Measurements from ENCODE around the gene EXOC6. TPM values are rescaled to one million over a fixed set of nuclear protein-coding genes. Genes with fewer than 3 reads are reported as not detected.

Gene EXOC6
- polyA plus RNA-seq, 6 donors from 2014 or later, result 11.8 to 16.2 (median 14.4) TPM

DNA sequence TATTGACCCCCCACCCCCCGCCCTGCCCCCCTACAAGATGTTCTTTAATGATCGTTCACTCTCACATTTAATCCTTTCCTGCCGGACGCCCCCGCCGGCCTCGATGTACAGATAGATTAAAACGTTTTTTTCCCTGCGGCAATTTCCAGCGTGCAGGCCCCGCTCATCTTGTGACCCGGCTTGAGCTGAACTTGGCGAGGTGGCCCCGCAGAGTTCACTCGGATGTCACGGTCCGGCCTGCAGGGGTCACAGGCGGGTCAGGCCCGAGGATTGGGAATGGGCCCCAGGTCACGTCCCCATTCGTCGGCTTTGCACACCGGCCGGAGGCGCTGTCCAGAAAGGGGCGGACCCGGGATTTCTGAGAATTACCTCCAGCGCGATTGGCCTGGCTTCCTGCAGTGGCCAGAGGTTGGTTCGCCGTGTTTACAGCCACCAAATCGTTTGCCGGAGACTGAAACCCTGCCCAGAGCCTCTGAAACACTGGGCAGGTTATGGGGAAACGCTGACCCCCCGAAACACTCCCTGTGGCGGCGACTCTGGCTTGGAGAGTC, 223.4 kb downstream of the EXOC6 start:
- H3K4me1 Mint-ChIP-seq, result peaks cover 28 to 50% (median 43%) of the 10 kb centered on the region in 3 donors

GRCh38 chr10:93072225-93072712, 223.9 kb downstream of the EXOC6 start:
- DNase-seq (no peak), ATAC-seq (ENCODE audit: low read depth in 2 of 2) (peak in 1 of 2 donors; percentile 15)
- H3K27me3 Mint-ChIP-seq, result peaks cover 56 to 88% (median 87%) of the 10 kb centered on the region in 3 donors
- H3K4me3 Mint-ChIP-seq, result peak overlapping the region; percentile 65 to 90 (median 84)
- H3K36me3 Mint-ChIP-seq, result no peaks in the 10 kb centered on the region
- peaks cover 28 to 46% (median 43%) of the 10 kb centered on the region in 3 donors for H3K4me1 Mint-ChIP-seq
- H3K27ac Mint-ChIP-seq, result peak overlapping the region in 1 of 6 donors; percentile 62
- H3K9me3 Mint-ChIP-seq, result no peaks in the 10 kb centered on the region

More for the DNA sequence above, 223.4 kb downstream of the EXOC6 start:
- no peaks in the 10 kb centered on the region for H3K36me3 Mint-ChIP-seq
- peaks cover 60 to 90% (median 90%) of the 10 kb centered on the region in 3 donors for H3K27me3 Mint-ChIP-seq
- peak overlapping the region in 1 of 6 donors; percentile 62 for H3K27ac Mint-ChIP-seq
- no peak for DNase-seq
- ATAC-seq (ENCODE audit: low read depth in 2 of 2), result no peak
- H3K4me3 Mint-ChIP-seq, result peak overlapping the region; percentile 65 to 90 (median 84)
- H3K9me3 Mint-ChIP-seq, result no peaks in the 10 kb centered on the region

GRCh38 chr10:93072713-93073538, 224.6 kb downstream of the EXOC6 start:
- Mint-ChIP-seq H3K36me3 (no peaks in the 10 kb centered on the region), H3K4me3 (peak overlapping the region; percentile 65 to 90 (median 84)), H3K9me3 (no peaks in the 10 kb centered on the region), H3K27ac (peak overlapping the region in 2 of 6 donors; percentile 18 to 62), H3K27me3 (peaks cover 55 to 87% (median 80%) of the 10 kb centered on the region in 3 donors), H3K4me1 (peaks cover 24 to 45% (median 43%) of the 10 kb centered on the region in 3 donors)
- ATAC-seq (ENCODE audit: low read depth in 2 of 2), result no peak
- DNase-seq, result no peak

DNA sequence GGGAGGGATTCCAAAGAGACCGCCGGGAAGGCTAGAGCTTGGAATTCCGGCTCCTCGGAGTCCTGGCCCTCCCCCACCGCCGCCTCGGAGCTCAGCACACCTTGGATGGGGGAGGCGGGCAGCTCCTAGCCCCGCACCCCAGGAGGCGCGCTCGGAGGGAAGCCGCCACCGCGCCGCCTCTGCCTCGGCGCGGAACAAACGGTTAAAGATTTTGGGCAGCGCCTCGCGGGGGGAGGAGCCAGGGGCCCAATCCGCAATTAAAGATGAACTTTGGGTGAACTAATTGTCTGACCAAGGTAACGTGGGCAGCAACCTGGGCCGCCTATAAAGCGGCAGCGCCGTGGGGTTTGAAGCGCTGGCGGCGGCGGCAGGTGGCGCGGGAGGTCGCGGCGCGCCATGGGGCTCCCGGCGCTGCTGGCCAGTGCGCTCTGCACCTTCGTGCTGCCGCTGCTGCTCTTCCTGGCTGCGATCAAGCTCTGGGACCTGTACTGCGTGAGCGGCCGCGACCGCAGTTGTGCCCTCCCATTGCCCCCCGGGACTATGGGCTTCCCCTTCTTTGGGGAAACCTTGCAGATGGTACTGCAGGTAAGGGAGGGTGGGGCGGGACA, 225.3 kb downstream of the EXOC6 start, which contains the start of gene CYP26A1:
TSS of gene CYP26A1 (plus strand) at position 355 of the 608 bp plus-strand sequence. CDS start at position 397, 42 bp downstream.
- H3K4me1 Mint-ChIP-seq, result peaks cover 22 to 42% (median 40%) of the 10 kb centered on the region in 3 donors
- H3K27ac Mint-ChIP-seq, result peak within 1 kb of the TSS in 3 of 6 donors; percentile 56 to 85 (median 69)
- DNase-seq (no peak), ATAC-seq (ENCODE audit: low read depth in 2 of 2) (peak; percentile 75 to 77)
- H3K36me3 Mint-ChIP-seq, result no peaks in the 10 kb centered on the region
- H3K27me3 Mint-ChIP-seq, result peaks cover 54 to 86% (median 73%) of the 10 kb centered on the region in 3 donors
- peak within 1 kb of the TSS; percentile 77 to 90 (median 86) for H3K4me3 Mint-ChIP-seq
- H3K9me3 Mint-ChIP-seq, result no peaks in the 10 kb centered on the region

- no peaks in the 10 kb centered on the region for H3K9me3 Mint-ChIP-seq
- peaks cover 51 to 82% (median 69%) of the 10 kb centered on the region in 3 donors for H3K27me3 Mint-ChIP-seq
- peak overlapping the region; percentile 66 to 90 (median 86) for H3K4me3 Mint-ChIP-seq
- DNase-seq (no peak), ATAC-seq (ENCODE audit: low read depth in 2 of 2) (peak in 1 of 2 donors; percentile 31)
- H3K27ac Mint-ChIP-seq, result peak overlapping the region in 3 of 6 donors; percentile 56 to 85 (median 69)
- H3K36me3 Mint-ChIP-seq, result no peaks in the 10 kb centered on the region
- peaks cover 20 to 40% (median 36%) of the 10 kb centered on the region in 3 donors for H3K4me1 Mint-ChIP-seq
These were observed 225.9 kb downstream of the EXOC6 start for GRCh38 chr10:93074147-93074596.

- Mint-ChIP-seq H3K27me3 (peaks cover 55 to 83% (median 69%) of the 10 kb centered on the region in 3 donors), H3K36me3 (no peaks in the 10 kb centered on the region), H3K4me1 (peaks cover 20 to 42% (median 36%) of the 10 kb centered on the region in 3 donors), H3K4me3 (peak overlapping the region; percentile 66 to 90 (median 86)), H3K9me3 (no peaks in the 10 kb centered on the region), H3K27ac (peak overlapping the region in 1 of 6 donors; percentile 56)
- DNase-seq (no peak), ATAC-seq (ENCODE audit: low read depth in 2 of 2) (no peak)
These were observed 226.5 kb downstream of the EXOC6 start for GRCh38 chr10:93074597-93075368.

DNA sequence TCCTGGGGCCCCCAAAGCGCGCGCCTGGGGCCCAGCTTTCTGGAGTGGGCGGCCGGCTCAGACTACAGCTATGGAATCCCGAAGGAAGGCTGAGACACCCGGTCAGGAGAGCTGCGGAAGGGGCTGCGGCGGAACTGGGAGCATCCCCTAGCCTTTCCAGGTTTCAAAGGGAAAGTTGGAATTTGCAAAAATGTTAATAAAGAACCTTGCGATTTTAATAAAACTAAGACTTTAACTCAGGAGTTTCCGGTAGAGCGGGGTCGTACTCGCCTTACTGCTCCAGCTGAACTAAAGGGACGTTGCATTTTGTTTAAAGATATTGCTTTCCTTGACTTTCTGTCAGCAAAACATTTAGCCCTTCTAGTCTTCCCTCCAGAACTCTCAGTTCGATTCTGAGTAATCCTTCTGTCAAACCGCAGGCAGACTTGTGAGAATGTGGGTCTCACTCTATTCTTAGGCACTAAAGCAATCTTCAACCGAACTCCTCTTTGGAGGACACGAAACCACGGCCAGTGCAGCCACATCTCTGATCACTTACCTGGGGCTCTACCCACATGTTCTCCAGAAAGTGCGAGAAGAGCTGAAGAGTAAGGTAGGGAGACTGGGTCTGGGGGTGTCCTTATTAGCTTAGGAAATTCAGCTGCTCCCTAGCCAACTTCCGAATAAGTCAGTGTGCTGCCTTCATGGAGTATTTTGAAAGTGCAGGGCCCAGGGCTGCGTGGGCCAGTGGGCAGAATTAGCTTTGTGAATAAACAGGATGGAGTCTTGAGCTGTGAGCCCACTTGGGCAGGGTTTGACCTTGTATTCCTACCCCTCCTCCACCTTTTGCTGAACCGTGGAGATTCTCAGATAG, 227.3 kb downstream of the EXOC6 start:
- Mint-ChIP-seq H3K27ac (no peak overlapping the region), H3K27me3 (peaks cover 52 to 84% (median 69%) of the 10 kb centered on the region in 3 donors), H3K36me3 (no peaks in the 10 kb centered on the region), H3K9me3 (no peaks in the 10 kb centered on the region), H3K4me1 (peaks cover 23 to 48% (median 41%) of the 10 kb centered on the region in 3 donors), H3K4me3 (peak overlapping the region in 7 of 8 donors; percentile 23 to 90 (median 83))
- ATAC-seq (ENCODE audit: low read depth in 2 of 2) (no peak), DNase-seq (no peak)

DNA sequence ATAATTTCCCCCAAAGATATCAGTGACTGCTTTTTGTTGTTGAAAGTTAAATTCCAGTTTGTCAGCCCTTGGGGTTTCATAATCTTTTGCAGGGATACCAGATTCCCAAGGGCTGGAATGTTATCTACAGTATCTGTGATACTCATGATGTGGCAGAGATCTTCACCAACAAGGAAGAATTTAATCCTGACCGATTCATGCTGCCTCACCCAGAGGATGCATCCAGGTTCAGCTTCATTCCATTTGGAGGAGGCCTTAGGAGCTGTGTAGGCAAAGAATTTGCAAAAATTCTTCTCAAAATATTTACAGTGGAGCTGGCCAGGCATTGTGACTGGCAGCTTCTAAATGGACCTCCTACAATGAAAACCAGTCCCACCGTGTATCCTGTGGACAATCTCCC, 228.6 kb downstream of the EXOC6 start:
- Mint-ChIP-seq H3K36me3 (no peaks in the 10 kb centered on the region), H3K27me3 (peaks cover 51 to 84% (median 68%) of the 10 kb centered on the region in 3 donors), H3K4me3 (peak overlapping the region in 1 of 8 donors; percentile 1), H3K4me1 (peaks cover 15 to 37% (median 31%) of the 10 kb centered on the region in 3 donors), H3K9me3 (no peaks in the 10 kb centered on the region), H3K27ac (no peak overlapping the region)
- DNase-seq (no peak), ATAC-seq (ENCODE audit: low read depth in 2 of 2) (no peak)

- ATAC-seq (ENCODE audit: low read depth in 2 of 2) (no peak), DNase-seq (no peak)
- Mint-ChIP-seq H3K4me1 (peaks cover 9 to 27% (median 21%) of the 10 kb centered on the region in 3 donors), H3K4me3 (no peak overlapping the region), H3K36me3 (no peaks in the 10 kb centered on the region), H3K27ac (no peak overlapping the region), H3K9me3 (no peaks in the 10 kb centered on the region), H3K27me3 (peaks cover 44 to 74% (median 58%) of the 10 kb centered on the region in 3 donors)
These were observed 229.6 kb downstream of the EXOC6 start for GRCh38 chr10:93077860-93078337.

GRCh38 chr10:93079663-93080349, 231.5 kb downstream of the EXOC6 start:
- Mint-ChIP-seq H3K27ac (peak overlapping the region in 2 of 6 donors; percentile 40 to 70), H3K4me1 (peaks cover 3 to 14% (median 10%) of the 10 kb centered on the region in 3 donors), H3K27me3 (peaks cover 39 to 61% (median 46%) of the 10 kb centered on the region in 3 donors), H3K36me3 (no peaks in the 10 kb centered on the region), H3K4me3 (peak overlapping the region in 1 of 8 donors; percentile 38), H3K9me3 (no peaks in the 10 kb centered on the region)
- ATAC-seq (ENCODE audit: low read depth in 2 of 2), result no peak
- DNase-seq, result no peak

Measured in naive B cell (primary cell).